HCT116 (cell line): Measurements from ENCODE around the gene UBE3B. TPM values are rescaled to one million over a fixed set of nuclear protein-coding genes. Genes with fewer than 3 reads are reported as not detected.

Source experiments
- ATAC-seq: fragments of 200-7000 bp; cut with Tn5 transposase; 2 replicates; pipeline ENCODE4 v1.9.1; 2020; ENCODE audit warnings: mild to moderate bottlenecking, moderate library complexity
- BruUV-seq: library from RNA; stranded (reverse); fragments of 400-500 nt; replicated peaks from 2 replicates; lab custom pipeline; 2021; lab: Mats Ljungman, UMichigan
- CTCF ChIA-PET: fragments of 300-600 bp; sonication (Branson Sonifier 250); formaldehyde crosslinking; loops from one replicate; lab custom pipeline; 2021; ENCODE audit warnings: antibody characterized with exemption; lab: Charles Lee
- POLR2A ChIA-PET: fragments of 300-600, 350-600 bp; sonication (Branson Sonifier 250); formaldehyde crosslinking; loops from one replicate; lab custom pipeline; 2021; ENCODE audit warnings: antibody characterized with exemption; lab: Charles Lee
- RAD21 ChIA-PET, 2 experiments: fragments of 300-600 bp; sonication (Branson Sonifier 250); formaldehyde crosslinking; loops; one replicate each; lab custom pipeline; 2023; ENCODE audit warnings: low total read pairs in 2 of 2; ENCODE audit not compliant: uncharacterized antibody in 2 of 2, unreplicated experiment in 2 of 2, low non-redundant PET in 1 of 2; lab: Charles Lee
- DNase-seq: peaks from one replicate; pipeline ENCODE4 v3.0.0-alpha.2; 2010; ENCODE audit warnings: low read depth, low spot score
- H2AFZ ChIP-seq: fragments of 200-600 bp; shearing (Covaris generic), sonication (generic); 2 replicates; pipeline ENCODE4 v1.6.1; 2017; ENCODE audit warnings: low read depth, mixed run types, mixed read lengths, antibody characterized with exemption, low read length; ENCODE audit not compliant: poor library complexity, severe bottlenecking
- H3K27ac ChIP-seq: 2 replicates; pipeline ENCODE4 v1.5.1; 2012; ENCODE audit warnings: low read depth, low read length
- H3K27me3 ChIP-seq: fragments of 200-600 bp; sonication (generic); 2 replicates; pipeline ENCODE4 v1.6.1; 2016; ENCODE audit warnings: mixed run types, low read length, mixed read lengths; ENCODE audit not compliant: insufficient read depth
- H3K36me3 ChIP-seq, 2 experiments: fragments of 200-500 bp in 1 of 2; fragments of 200-600 bp in 1 of 2; sonication (Bioruptor generic) in 1 of 2; sonication (generic) in 1 of 2; 2 replicates each; pipeline versions ENCODE4 v1.5.1 to v1.6.1; 2014 to 2016; ENCODE audit warnings: low read length in 2 of 2, inconsistent platforms in 1 of 2, mixed read lengths in 1 of 2, mixed run types in 1 of 2; ENCODE audit not compliant: insufficient read depth in 2 of 2, control insufficient read depth in 1 of 2
- H3K4me1 ChIP-seq, 2 experiments: fragments of 200-600 bp in 1 of 2; sonication (generic) in 1 of 2; 2 replicates each; pipeline versions ENCODE4 v1.5.1 to v1.6.1; 2012 to 2017; ENCODE audit warnings: low read length in 2 of 2, inconsistent platforms in 1 of 2, mild to moderate bottlenecking in 1 of 2, mixed read lengths in 1 of 2, mixed run types in 1 of 2, moderate library complexity in 1 of 2; ENCODE audit not compliant: insufficient read depth in 2 of 2, control insufficient read depth in 1 of 2
- H3K4me2 ChIP-seq: fragments of 200-600 bp; sonication (generic); 2 replicates; pipeline ENCODE4 v1.6.1; 2017; ENCODE audit warnings: mixed run types, low read length, mixed read lengths
- H3K4me3 ChIP-seq, 2 experiments: fragments of 200-600 bp in 1 of 2; sonication (generic) in 1 of 2; replicated peaks in 1 of 2; 2 replicates each; pipeline ENCODE4 v1.5.1; 2011 to 2016; ENCODE audit warnings: low read length in 2 of 2, control low read depth in 1 of 2, low read depth in 1 of 2, mild to moderate bottlenecking in 1 of 2, mixed read lengths in 1 of 2, mixed run types in 1 of 2
- H3K79me2 ChIP-seq: fragments of 200-600 bp; sonication (generic); 2 replicates; pipeline ENCODE4 v1.6.1; 2017; ENCODE audit warnings: mild to moderate bottlenecking, mixed run types, low read length, moderate library complexity, mixed read lengths; ENCODE audit not compliant: insufficient read depth
- H3K9ac ChIP-seq: fragments of 200-600 bp; sonication (generic); 2 replicates; pipeline ENCODE4 v1.6.1; 2016; ENCODE audit warnings: low read length, mixed read lengths
- H3K9me2 ChIP-seq: fragments of 200-600 bp; sonication (generic), shearing (Covaris generic); 2 replicates; pipeline ENCODE4 v1.6.1; 2017; ENCODE audit warnings: mixed run types, mild to moderate bottlenecking, moderate library complexity; ENCODE audit not compliant: insufficient read depth
- H3K9me3 ChIP-seq, 2 experiments: fragments of 200-500 bp in 1 of 2; fragments of 200-600 bp in 1 of 2; sonication (Bioruptor generic) in 1 of 2; sonication (generic) in 1 of 2; 2 replicates each; pipeline ENCODE4 v1.6.1; 2014 to 2017; ENCODE audit warnings: low read length in 2 of 2, mixed read lengths in 2 of 2, inconsistent platforms in 1 of 2, low read depth in 1 of 2, mild to moderate bottlenecking in 1 of 2, mixed run types in 1 of 2, moderate library complexity in 1 of 2; ENCODE audit not compliant: control insufficient read depth in 1 of 2, insufficient read depth in 1 of 2
- H4K20me1 ChIP-seq: fragments of 200-600 bp; sonication (generic), shearing (Covaris generic); 2 replicates; pipeline ENCODE4 v1.6.1; 2017; ENCODE audit warnings: mixed run types, mild to moderate bottlenecking, moderate library complexity; ENCODE audit not compliant: insufficient read depth
- CBX3 ChIP-seq: IDR thresholded peaks from 2 replicates; pipeline ENCODE4 v1.6.1; 2012; ENCODE audit warnings: low read depth
- EZH2 ChIP-seq: fragments of 200-600 bp; sonication (generic); IDR thresholded peaks from 2 replicates; pipeline ENCODE4 v1.6.1; 2017; ENCODE audit warnings: antibody characterized with exemption, mixed run types
- FOSL1 ChIP-seq: IDR thresholded peaks from 2 replicates; pipeline ENCODE4 v1.6.1; 2012; ENCODE audit warnings: low read depth
- JUND ChIP-seq: IDR thresholded peaks from 2 replicates; pipeline ENCODE4 v1.6.1; 2012
- MAX ChIP-seq: IDR thresholded peaks from 2 replicates; pipeline ENCODE4 v1.6.1; 2012
- RAD21 ChIP-seq: IDR thresholded peaks from 2 replicates; pipeline ENCODE4 v1.6.1; 2012; ENCODE audit warnings: low read depth, mild to moderate bottlenecking
- REST ChIP-seq: IDR thresholded peaks from 2 replicates; pipeline ENCODE4 v1.6.1; 2012; ENCODE audit warnings: low read depth
- SIN3A ChIP-seq: IDR thresholded peaks from 2 replicates; pipeline ENCODE4 v1.6.1; 2012; ENCODE audit warnings: low read depth
- SRF ChIP-seq: IDR thresholded peaks from 2 replicates; pipeline ENCODE4 v1.6.1; 2012; ENCODE audit warnings: low read depth
- YY1 ChIP-seq: IDR thresholded peaks from 2 replicates; pipeline ENCODE4 v1.6.1; 2011; ENCODE audit warnings: low read length, low read depth, moderate library complexity, mild to moderate bottlenecking; ENCODE audit not compliant: insufficient replicate concordance; ENCODE audit errors: extremely low read depth
- ZFX ChIP-seq: fragments of 450-650 bp; IDR thresholded peaks from 2 replicates; pipeline ENCODE4 v1.6.1; 2017
- ZNF274 ChIP-seq: fragments of 200-500 bp; sonication (Bioruptor generic); IDR thresholded peaks from 2 replicates; pipeline ENCODE4 v1.6.1; 2014; ENCODE audit warnings: mild to moderate bottlenecking, low read depth, low read length, inconsistent platforms
- intact Hi-C: fragments of 100-400 bp; cut with micrococcal nuclease; formaldehyde crosslinking; loops from 2 replicates; pipeline ENCODE4 v1.10.0; 2022
- total RNA-seq: library from RNA; stranded (reverse); gene quantifications from one replicate; pipeline ENCODE4 v1.2.1, GENCODE V29; 2021; ENCODE audit not compliant: unreplicated experiment

The UBE3B gene
- total RNA-seq, 1 experiment from 2014 or later = 28.9 TPM

- no peaks in the 10 kb centered on the region for H3K9me2 ChIP-seq
- peak overlapping the region; percentile 89 for H3K4me2 ChIP-seq
- no peak for TF ChIP-seq REST
- 0 out of 2 replicates have a peak, but pooled peaks have one; percentile 2 for TF ChIP-seq MAX
- TF ChIP-seq SIN3A = no peak
- H3K27ac ChIP-seq = peak overlapping the region; percentile 94
- no peak for ATAC-seq
- peak overlapping the region; percentile 76 for H3K9ac ChIP-seq
- H3K4me3 ChIP-seq = peak overlapping the region; percentile 87 to 97
- no peaks in the 10 kb centered on the region for H3K9me3 ChIP-seq
- peaks cover 56% of the 10 kb centered on the region for H3K79me2 ChIP-seq
- DNase-seq = no peak
- peaks cover 9 to 18% of the 10 kb centered on the region in 2 experiments for H3K4me1 ChIP-seq
- CTCF ChIA-PET = no interaction called here
- no peak overlapping the region for H2AFZ ChIP-seq
- H4K20me1 ChIP-seq = no peaks in the 10 kb centered on the region
- peaks cover 0 to 3% of the 10 kb centered on the region in 2 experiments; a peak in 1 of 4 replicates for H3K36me3 ChIP-seq
- RAD21 ChIA-PET = no interaction called here
- intact Hi-C loops = loop anchor here (2.0 kb wide), 1 partner anchor 45 kb away; no protein-coding TSS in a partner anchor
- POLR2A ChIA-PET = no interaction called here
- no peaks in the 10 kb centered on the region for H3K27me3 ChIP-seq
- BruUV-seq = TSS peak; percentile 72
Observed at GRCh38 chr12:109477963-109478315, 505 bp downstream of the UBE3B start.

- no peak for DNase-seq
- POLR2A ChIA-PET = no interaction called here
- Histone ChIP-seq H2AFZ (no peak overlapping the region), H3K36me3 (peaks cover 0 to 5% of the 10 kb centered on the region in 2 experiments; a peak in 1 of 4 replicates), H3K4me2 (no peak overlapping the region), H3K9me3 (no peaks in the 10 kb centered on the region), H3K79me2 (peaks cover 41% of the 10 kb centered on the region), H3K27me3 (no peaks in the 10 kb centered on the region), H3K4me1 (peaks cover 9 to 18% of the 10 kb centered on the region in 2 experiments), H4K20me1 (no peaks in the 10 kb centered on the region), H3K27ac (no peak overlapping the region), H3K4me3 (no peak overlapping the region), H3K9me2 (no peaks in the 10 kb centered on the region), H3K9ac (no peak overlapping the region)
- intact Hi-C loops = no loop called here
- no peak for ATAC-seq
- CTCF ChIA-PET = no interaction called here
- RAD21 ChIA-PET = no interaction called here
- no TSS peak for BruUV-seq
- TF ChIP-seq REST (no peak), CBX3 (no peak), ZFX (no peak), ZNF274 (no peak), FOSL1 (no peak), JUND (no peak), YY1 (no peak), RAD21 (no peak), EZH2 (no peak), SRF (no peak)
Observed at GRCh38 chr12:109479761-109480160, 2.3 kb downstream of the UBE3B start.
